Globus pallidus (tissue), 1 donor: ENCODE measurements around the gene MYLK.

ENCODE experiments used
- DNase-seq: peaks from one replicate; pipeline ENCODE4 v3.0.0-alpha.2; 2015; ENCODE audit warnings: low spot score

MYLK gene

DNA sequence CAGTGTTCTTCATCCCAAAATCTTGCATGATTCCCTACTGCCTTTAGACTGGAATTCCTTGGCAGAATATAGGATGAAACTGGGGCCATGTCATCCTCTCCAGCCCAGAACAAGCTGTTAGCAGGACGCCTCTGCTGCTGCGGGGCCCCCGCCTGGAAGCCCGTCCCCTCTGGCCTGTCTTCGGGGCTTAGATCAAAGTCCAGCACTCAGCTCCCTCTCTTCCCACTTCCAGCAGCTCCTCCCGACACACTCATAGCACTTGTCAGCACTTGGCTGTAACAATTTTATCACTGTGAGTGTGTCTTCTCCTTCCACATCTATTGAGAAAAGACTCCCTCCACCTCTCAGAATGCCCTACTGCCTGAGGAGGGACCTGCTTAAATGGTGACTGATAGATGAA is 187.3 kb downstream of the MYLK start:
- DNase-seq = no peak

DNA sequence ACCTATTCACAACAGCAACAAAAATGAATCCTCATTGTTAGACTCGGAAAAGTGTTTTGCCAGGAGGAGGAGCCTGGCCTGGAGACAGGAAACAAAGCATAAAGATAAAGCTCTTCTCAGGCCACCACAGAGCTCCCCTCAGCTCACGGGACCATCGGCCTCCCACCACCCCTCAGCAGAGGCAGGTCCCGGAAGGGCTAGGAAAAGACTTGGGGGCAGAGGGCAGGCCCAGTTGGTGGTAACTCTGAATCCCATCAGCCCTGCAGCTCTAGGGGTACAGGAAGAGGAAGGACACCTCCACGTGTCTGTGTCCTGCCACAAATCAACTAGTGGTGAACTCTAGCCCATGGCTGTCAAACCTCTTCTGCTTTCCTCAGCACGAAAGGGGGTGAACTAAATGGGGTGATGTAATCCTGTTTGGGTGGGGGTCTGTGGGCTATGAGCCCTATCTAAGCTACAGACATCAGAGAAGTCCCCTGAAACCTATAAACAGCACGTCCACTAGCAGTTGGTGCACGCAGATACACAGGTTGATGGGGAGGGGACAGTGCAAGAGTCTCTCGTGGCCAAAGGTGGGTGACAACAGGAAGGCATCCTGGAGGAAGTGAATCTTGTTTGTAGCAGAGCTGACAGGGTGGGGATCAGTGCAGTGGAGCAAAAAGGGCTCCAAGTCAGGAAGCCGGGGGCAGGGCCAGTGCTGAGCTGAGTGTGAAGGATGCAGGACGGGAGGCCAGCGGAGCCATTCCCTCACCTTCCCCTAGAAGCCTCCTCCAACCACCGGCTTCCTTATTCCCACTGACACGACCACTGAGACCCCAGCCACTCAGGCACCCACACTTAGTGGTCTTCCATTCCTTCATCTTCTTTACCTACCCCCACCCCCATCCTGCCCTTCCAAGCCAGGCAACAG is 188.1 kb downstream of the MYLK start:
- DNase-seq = no peak

DNA sequence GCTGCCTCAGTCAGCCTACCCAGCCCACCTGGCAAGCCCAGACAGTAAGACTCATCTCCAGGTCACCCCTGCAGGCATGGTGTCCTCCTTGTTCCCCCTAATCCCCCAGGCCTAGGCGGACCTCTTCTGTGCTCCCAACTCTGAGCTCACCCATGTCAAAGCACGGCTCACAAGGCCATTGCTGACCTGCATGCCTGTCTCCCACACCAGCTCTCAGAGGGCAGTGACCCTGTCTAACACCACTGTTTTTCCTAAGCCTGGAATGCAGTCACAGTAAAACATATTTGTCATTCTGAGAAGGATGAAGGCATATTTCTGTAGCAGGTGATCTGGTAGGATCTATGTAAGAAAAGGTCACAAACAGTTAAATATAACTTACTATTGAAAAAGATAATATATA is 189.0 kb downstream of the MYLK start:
- no peak for DNase-seq

DNA sequence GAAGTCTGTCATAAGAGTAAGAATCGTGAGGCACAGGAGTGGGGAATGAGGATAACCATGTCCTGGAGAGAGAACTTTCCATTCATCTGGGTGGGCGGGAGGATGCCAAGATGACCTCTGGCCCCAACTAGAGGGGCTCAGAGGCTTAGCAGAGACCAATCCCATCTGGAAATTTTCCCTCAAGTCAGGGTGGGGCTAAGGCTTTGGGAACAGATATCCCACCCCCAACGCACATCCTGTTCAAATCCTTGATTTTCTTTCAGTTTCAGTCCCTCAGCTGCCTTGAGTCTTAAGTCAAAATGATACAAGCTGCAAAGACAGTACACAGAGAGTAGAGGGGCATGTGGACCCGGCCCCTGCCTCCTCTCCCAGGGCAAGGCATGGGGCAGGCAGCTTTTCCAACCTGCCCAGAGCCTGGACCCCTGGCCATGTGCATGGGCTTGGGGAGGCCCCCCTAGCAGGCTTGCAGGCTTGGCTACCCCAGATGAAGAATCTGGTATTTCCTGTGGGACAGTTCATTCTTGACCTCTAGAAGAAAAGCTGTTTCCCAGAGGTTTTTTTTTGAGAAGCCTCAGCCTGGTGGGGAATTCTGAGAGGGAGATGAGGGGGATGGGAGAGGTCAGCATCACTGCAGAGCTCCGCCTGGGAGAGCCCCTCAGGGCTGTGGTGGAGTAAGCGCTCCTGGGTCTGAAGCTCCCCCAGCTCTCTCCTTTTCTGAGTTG is 189.6 kb downstream of the MYLK start:
- DNase-seq = no peak

DNA sequence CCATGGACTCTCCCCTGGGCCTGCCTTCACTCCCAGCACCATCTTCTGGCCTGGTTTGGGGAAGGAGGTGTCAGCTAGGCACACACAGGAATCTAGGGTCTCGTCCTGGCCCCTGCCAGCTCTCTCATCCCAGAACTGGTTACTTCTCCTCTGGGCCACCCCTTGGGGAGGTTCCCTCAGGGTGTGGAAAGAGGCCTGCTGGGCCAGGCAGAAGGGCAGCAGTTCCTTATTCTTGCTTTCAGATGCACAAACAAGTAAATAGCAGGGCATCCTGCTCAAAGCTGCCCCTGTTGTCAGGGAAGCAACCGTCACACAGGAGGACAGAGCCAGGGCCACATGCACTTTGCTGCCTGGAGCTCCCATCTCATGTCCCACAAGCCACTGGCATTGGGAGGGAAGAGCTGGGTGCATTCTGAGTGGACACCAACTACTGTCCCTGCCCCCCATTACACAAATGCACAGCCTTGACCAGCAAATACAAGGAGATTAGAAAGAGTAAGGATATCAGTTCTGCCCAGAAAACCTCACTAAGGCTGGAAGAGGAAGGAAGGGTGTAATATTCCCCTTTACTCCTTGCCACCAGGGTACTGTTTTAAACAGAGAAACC is 190.4 kb downstream of the MYLK start:
- DNase-seq = no peak

DNA sequence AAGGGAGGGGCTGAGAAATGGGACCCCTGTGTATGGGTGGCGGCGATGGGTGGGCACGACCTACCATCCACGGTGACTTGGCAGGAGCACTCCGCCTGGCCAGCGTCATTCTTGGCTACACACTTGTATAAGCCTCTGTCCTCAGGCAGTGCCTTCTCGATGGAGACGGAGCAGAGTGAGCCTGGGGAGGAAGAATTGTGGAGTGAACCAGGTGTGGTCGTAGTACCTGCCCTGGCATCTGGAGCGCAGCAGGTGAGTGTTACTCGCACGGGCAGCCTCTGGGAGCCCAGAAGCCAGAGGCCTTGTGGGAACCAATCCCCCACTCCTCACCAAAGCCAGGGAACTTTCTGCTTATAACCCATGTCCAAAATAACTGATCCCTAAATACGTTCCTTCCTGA is 191.5 kb downstream of the MYLK start:
- no peak for DNase-seq

DNA sequence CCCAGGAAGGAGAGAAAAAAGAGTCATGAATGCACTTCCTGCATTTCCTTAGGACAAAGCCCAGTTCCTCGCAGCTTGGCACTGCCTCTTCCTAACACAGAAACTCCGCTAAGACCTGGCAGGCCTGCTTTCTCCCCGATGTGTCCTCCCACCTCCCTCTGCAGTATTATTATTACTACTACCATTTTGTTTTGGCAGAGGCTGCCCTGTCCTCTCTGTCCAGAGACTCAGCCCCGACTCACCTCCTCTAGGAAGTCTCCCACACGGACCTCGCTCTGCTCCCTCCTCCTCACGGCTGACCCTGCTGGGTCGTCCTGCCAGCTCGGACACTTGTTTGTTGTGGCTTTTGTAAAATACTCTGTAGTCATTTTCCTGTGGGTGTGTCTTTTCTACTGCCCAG is 192.1 kb downstream of the MYLK start:
- no peak for DNase-seq

DNA sequence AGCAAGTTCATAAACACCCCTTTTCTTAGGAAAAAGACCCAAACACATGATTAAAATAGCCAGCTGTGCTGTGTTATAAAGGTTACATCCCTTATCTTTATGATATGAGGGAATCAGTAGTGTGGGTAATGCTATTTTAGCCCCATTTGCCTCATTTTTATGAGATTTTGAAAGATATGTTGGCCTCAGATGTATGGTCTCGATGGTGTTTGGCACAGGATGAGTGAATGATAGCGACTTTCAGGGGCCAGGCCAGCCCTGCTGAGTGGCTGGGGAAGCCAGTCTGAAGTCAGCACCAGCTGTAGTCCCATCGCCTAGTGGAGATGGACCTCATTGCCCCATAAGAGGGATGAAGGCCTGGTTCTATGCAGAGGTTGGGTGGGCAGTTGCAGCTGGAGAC is 194.3 kb downstream of the MYLK start:
- DNase-seq = no peak

DNA sequence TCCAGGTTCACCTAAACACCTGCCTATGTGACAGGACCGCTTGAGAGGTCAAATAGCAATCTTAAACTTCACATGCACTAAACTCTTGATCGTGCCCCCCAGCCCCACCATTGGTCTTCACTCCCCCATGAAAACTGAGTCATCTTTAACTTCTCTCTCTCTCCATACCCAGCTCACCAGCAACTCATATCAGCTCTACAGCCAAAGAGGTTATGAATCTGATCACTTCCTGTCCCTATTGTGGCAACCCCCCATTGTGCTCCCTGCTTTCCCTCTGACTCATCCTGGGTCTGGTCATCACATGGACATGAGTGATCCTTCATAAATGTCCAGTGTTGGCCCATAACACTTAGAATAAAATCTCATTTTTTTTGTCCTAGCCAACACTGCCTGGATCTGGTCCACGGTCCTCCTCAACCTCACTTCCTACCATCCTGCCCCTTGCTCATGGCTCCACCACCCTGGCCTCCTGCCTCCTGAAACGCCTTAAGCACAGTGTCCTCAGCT is 195.8 kb downstream of the MYLK start:
- no peak for DNase-seq

DNA sequence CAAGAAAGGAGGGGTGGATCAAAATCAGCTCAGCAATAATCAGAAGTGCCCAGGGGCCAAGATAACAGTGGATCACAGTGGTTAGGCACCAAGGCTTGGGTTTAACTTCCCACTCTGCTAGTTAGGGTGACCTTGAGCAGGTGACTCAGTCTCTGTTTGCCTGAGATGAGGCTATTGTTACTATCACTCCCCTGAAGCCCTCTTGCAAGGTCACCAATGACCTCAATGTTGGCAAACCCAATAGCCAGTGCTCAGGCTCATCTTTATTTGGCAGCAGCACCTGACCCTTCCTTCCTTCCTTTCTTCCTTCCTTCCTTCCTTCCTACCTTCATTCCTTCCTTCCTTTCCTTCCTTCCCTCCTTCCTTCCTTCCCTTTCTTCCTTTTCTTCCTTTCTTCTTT is 196.8 kb downstream of the MYLK start:
- no peak for DNase-seq

DNA sequence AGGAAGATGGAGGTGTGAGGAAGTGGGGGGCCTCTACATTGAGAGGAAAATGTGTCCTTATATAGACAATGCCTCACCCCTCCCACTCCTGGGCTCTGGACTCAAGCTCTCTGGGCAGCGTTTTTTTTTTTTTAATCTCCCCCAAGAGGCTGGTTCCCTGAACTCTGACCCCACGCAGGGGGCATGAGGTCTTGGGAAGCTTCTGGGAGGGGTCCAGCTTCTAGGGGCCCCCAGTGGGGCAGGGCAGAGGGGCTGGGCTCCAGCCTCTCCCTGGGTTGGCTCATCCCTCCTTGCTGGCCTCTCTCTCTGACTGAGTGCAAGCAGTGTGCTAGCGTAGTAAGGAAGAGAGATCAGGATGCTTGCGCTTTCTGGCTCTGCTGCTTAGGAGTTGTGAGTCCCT is 197.9 kb downstream of the MYLK start:
- DNase-seq = no peak

DNA sequence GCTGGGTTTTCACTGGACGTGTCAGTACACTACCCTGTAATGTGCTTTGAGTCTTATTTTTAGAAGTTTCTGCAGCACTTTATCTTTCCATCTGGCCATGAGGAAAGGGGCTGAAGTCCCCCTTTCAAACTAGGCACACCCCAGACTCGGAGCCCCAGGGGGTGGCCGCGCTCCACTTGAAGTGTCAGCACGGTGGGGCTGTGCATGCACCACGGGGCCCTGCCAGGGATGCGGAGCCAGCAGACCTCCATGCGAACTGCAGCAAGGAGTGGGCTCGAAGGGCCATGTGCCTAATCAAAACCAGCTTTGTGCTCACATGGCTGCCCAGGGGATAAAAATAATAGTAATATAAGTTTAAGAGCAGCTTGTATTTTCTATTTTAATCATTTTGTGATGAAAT is 198.4 kb downstream of the MYLK start:
- no peak for DNase-seq

DNA sequence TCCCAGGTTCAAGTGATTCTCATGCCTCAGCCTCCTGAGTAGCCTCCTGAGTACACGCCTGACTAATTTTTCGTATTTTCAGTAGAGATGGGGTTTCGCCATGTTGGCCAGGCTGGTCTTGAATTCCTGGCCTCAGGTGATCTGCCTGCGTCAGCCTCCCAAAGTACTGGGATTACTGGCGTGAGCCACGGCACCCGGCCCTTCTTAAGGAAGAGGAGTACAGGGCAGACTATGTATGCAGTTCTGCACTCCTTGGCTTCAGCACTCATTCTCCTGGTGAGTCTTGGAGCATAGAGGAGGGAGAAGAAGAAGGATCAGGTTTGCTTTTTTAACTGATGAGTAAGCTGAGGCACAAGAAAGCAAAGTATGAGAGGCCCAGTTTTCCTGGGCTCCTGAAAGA is 199.5 kb downstream of the MYLK start:
- DNase-seq = no peak

DNA sequence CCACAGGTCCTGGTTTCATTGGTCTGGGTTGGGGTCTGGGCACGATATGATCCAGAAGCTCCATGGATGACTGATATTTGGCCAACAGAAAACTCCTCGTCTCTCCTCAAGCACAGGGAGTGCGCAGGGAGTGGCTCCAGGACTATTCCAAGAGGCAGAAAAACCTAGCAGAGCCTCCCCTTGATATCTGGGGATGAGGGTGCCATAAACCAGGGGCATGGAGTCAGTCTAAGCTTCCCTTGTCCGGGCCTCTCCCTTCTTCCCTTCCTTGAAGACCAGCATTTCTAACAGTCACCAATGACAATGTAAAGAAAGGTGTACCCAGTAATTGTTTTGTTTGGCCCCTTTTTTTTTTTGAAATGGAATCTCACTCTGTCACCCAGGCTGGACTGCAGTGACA is 199.9 kb downstream of the MYLK start:
- no peak for DNase-seq

DNA sequence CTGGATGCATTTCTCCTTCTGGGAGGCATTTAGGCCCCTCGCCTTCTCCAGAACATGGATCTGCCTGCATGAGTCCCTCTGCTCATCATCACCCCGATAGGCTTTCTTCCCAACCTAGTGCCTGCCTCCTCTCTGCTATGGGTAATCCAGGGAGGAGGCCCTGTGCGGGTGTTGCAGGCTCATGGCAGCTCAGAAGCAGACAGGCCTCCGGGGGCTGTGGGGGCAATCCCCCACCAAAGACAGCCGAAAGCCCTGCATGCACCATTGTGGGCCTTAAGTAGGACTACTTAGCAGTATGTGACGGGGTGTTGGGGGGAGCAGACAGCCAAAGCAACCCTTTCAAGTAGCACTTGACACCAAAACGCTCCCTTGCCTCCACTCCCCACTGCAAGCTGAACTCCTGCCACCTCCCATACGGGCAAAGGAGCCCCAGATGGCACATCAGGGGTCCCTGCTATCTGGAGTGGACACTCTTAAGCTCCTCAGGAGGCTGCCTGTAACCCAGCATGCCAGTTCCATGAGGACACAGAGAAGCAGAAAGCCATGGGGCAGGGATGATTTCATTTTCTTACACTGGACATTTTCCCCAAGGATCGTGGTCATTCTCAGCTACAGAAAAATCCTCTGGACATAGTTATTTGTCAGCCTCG is 200.5 kb downstream of the MYLK start:
- DNase-seq = no peak

DNA sequence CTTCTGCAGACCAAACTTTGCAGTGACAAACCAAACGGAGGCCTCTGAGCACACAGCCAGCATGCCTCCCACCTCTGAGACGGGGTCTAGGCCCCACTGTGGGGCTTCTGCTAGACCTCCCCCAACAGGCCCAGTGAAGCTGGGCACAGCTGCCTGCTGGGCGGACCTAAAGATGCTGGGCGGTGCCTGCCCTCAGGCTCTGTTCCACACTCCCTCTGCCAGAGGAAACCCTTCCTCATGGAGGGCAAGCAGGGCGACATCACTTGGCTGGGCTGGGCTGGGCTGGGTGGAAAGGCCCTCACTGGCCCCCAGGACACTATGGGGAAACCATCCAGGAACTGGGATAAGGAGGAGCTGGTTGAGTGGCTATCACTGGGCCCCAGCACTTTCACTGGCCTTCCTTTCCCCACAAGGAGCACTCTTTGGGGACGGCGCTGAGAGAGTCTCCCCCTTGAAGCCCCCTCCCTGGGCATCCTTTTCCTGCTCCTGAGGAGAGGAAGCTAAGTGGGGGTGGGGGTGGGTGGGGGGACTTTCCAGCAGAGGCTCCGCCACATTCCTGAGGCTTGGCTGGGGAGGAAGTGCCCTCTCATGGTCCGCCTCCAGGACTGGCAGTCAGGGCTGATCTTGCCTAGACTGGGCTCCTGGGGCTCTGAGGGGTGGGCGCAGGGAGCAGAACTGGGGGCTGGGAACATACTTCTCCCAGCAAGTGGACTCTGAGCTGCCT is 201.2 kb downstream of the MYLK start:
- no peak for DNase-seq

DNA sequence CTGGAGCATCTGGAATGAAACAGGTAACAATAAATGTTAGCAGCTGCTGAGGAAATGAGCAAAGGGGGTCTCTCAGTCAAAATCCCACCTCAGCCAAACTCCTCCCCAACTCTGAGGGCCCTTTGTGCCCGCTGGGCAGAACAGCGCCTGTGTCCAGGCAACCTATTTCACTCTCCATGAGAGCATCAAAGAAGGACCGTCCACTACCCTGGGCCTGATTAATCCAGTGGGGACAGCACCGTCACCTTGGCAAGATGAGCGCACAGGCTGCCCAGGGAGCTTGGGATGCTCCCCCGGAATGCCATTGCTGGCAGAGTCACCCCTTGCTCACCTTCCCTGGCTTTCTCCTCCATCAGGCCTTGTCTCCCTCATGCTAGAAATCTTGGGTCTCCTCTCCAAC is 201.8 kb downstream of the MYLK start:
- DNase-seq = no peak

DNA sequence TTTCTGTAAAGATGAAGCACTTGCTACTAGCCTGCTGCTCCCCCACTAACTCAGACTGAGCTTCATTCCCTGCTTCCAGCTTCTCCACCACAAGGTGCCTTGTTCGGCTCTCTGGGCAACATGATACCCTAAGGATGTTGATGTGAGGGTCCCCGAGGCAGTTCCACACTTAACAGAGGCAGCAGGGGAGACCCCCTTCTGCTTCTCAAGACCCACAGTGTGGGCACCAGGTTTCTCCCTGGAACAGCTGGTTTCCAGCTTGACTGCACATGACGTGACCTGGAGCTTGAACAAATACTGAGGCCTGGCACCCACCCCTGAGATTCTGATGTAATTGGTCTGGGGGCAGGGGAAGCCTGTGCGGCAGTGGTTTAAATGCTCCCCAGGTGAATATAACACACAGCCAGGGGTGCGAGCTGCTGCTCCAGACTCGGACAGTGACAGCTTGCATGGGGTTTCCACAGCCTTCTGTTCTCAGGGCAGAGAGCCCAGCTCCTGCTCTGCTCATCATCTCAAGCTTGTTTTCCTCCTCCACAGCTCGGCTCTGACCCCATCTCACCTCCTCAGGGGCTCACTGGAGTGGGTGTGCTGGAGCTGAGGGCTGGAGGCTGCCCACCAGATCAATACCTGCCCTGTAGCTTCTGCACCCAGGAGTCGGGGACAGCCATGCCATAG is 204.3 kb downstream of the MYLK start:
- no peak for DNase-seq

DNA sequence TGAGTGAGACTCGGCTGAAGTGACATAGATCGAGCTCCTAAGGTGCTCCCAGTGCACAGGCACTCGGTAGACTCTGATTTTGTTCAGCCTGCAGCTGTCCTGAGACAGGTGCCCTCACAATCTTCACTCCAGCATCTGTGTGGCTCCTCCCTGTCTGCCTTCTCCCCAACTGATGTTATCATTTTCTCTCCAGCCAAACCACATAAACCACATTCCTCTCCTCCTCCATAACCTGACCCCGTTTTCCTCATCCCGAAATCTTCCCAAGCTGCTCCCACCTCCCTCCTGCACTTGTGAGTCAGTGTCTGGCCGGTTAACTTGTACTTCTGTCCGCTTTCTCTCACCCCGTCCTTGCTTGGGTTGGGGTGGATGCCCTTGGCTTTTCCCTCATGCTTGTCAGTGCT is 206.0 kb downstream of the MYLK start:
- no peak for DNase-seq

DNA sequence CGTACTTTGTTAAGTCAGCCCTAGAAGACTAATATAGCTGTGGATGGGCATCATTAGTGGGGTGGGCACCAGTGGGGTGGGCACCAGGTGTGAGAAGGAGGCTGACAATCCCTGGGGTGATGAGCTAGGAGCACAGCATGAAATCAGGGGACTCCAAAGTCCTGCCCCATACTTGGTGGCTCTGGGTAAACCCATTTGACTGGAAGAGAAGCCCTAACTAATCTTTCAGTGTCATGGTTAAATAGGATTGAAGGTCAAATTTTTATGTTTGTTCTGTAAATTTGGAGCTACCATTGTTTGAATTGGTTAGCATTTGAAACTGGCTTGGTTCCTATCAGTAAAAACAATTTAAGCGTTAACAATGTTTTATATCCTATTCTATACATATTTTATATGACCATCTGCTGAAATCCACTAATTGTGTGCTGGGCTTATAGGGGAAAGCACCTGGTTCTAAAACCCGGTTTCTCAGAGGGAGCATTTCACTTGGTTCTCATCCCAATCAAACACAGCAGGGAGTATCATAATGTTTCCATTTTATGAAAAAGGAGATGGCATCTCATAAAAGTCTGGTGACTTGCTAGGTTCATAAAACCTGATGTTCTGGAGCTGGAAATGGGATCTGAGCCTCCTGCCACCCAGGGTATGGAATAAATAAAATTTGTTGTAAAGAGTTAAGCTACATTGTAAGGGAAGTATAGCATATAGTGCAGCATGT is 211.5 kb downstream of the MYLK start:
- no peak for DNase-seq
